HG02571 (cell line): ENCODE measurements around the gene KNDC1.
"Not testable (repeated sequence)": the region's sequence is repeated elsewhere in the genome, so short reads cannot be mapped to it uniquely, and the experiment has no call there.

Experiments used
- ATAC-seq: cut with Tn5 transposase; IDR thresholded peaks from one replicate; pipeline ENCODE4 v1.9.1; 2021; ENCODE audit warnings: mild to moderate bottlenecking, moderate library complexity; ENCODE audit not compliant: unreplicated experiment

Gene KNDC1

GRCh38 chr10:133174689-133175263, 14.8 kb downstream of the KNDC1 start:
- ATAC-seq, result no peak

GRCh38 chr10:133175624-133176023, 15.6 kb downstream of the KNDC1 start:
- not testable (repeated sequence) for ATAC-seq

GRCh38 chr10:133176546-133176945, 16.5 kb downstream of the KNDC1 start:
- ATAC-seq, result no peak

GRCh38 chr10:133177380-133178157, 17.6 kb downstream of the KNDC1 start:
- ATAC-seq, result no peak

- no peak for ATAC-seq
Measured at GRCh38 chr10:133178357-133179127, 18.5 kb downstream of the KNDC1 start.

- ATAC-seq, result no peak
Measured at GRCh38 chr10:133179128-133179520, 19.1 kb downstream of the KNDC1 start.

GRCh38 chr10:133179651-133180050, 19.6 kb downstream of the KNDC1 start:
- no peak for ATAC-seq

GRCh38 chr10:133180192-133180964, 20.4 kb downstream of the KNDC1 start:
- no peak for ATAC-seq

GRCh38 chr10:133180965-133181639, 21.1 kb downstream of the KNDC1 start:
- ATAC-seq, result no peak

- ATAC-seq, result no peak
Measured at GRCh38 chr10:133182190-133182589, 22.2 kb downstream of the KNDC1 start.

GRCh38 chr10:133182791-133183645, 23.0 kb downstream of the KNDC1 start:
- ATAC-seq, result no peak

GRCh38 chr10:133183646-133184378, 23.8 kb downstream of the KNDC1 start:
- no peak for ATAC-seq

- ATAC-seq, result no peak
Measured at GRCh38 chr10:133184591-133185244, 24.7 kb downstream of the KNDC1 start.

GRCh38 chr10:133185421-133185820, 25.4 kb downstream of the KNDC1 start:
- no peak for ATAC-seq

GRCh38 chr10:133185916-133186315, 25.9 kb downstream of the KNDC1 start:
- no peak for ATAC-seq

GRCh38 chr10:133186416-133187090, 26.5 kb downstream of the KNDC1 start:
- ATAC-seq, result no peak

GRCh38 chr10:133187091-133187905, 27.3 kb downstream of the KNDC1 start:
- no peak for ATAC-seq
